Measurements from ENCODE around the gene MTX2.
"Not testable (repeated sequence)": the region's sequence is repeated elsewhere in the genome, so short reads cannot be mapped to it uniquely, and the experiment has no call there.

The MTX2 gene

DNA sequence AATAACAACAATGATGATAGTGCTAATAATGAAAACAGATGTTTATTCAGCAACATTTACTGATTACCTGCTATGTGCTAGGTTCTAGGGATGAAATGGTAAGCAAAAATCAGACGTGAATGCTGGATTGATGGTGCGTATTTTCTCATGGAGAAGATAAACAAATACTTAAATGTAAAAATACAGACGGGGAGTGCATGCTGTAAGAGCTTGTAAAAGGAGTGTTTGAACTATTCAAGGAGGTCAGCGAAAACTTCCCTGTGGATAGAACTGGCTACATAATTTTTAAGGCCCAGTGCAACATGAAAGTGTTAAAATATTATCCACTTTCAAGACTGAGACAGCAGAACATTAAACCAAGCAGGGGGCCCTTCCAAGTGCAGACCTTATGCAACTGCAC is 22.1 kb downstream of the MTX2 start:
- DNase-seq (ENCODE audit: low spot score): no peak

DNA sequence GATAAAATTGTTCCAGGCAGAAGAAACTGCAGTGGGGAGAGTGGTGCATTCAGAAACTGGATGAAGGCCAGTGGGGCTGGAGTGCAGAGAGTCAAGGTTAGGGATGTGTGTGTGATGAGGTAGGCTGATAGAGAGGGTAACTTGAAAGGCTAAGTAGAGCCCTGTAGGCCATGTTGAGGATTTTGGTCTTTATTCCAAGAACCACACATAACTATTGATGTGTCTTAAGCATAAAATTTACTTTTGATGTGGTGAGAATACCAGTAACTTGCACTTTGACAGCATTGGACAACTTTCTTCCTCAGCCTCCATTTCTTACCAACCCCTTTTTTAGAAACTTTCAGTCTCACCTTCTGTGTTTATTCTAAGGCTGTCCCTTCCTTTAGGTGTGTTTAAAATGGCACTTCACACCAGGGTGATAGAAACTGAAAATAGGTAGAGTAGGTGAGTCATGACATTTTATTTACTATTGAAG is 22.6 kb downstream of the MTX2 start:
- peak; percentile 7 for DNase-seq (ENCODE audit: low spot score)

DNA sequence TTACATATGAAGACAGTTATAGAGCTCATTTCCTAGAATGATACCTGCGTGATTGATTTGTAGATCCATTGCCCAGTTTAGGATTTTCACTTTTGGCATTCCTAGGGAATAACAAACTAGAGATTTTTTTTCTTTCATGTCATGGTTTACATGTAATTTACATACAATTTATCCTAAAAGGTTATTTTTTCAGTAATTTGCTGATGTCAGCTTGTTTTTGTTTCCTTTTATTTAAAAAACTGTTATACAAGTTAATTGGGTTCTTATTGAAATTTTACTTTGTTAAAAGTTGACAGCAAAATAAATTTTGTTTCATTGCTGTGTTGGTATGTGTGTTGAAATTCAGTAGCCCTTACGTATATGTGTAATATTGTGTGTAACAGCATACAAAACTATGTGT is 23.4 kb downstream of the MTX2 start:
- DNase-seq (ENCODE audit: low spot score): no peak

DNA sequence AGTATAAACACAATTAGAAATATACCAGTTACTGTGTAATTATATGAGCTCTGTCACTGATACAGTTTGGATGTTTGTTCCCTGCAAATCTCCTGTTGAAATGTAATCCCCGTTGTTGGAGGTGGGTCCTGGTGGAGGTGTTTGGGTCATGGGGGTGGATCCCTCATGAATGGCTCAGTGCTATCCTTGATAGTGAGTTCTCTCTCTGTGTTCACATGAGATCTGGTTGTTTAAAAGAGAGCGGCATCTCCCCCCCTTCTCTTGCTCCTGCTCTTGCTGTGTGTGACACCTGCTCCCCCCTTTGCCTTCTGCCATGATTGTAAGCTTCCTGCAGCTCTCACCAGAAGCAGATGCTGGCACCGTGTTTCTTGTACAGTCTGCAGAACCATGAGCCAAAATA is 24.1 kb downstream of the MTX2 start:
- DNase-seq (ENCODE audit: low spot score): no peak

DNA sequence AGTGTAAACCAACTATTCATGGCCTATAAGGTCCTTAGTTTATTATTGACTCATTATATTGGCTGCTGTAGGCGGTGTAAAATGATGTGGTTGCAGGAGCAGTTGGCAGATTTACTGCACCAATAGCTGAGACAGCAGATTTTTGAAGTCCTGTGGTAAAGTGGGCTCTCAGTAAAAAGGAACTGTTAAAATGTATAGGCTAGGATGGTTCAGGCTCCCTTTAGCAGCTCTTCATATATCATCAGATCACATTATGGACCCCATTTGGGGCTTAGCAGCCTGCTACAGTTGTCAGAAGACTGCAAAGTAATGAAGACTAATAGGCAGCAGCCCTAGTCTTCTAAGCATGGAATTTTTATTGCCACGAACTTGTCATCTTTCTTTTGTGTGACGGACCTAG is 27.8 kb downstream of the MTX2 start:
- DNase-seq (ENCODE audit: low spot score): peak; percentile 20

DNA sequence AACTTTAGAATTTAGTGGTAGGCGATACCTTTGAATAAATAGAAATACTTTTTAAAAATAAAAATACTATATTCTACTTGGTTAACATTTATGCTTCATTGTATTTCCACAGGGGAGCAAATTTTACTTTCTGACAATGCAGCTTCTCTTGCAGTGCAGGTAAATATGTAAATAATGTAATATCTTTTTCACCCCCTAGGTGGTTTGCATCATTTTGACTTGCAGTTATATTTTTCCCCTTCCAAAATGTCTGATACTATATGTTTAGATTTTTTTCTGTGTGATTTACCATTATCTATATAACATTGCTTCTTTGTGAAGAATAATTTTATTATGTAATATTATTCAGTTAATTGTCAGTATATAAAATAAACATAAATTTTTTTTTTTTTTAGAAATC is 28.5 kb downstream of the MTX2 start:
- DNase-seq (ENCODE audit: low spot score): no peak

DNA sequence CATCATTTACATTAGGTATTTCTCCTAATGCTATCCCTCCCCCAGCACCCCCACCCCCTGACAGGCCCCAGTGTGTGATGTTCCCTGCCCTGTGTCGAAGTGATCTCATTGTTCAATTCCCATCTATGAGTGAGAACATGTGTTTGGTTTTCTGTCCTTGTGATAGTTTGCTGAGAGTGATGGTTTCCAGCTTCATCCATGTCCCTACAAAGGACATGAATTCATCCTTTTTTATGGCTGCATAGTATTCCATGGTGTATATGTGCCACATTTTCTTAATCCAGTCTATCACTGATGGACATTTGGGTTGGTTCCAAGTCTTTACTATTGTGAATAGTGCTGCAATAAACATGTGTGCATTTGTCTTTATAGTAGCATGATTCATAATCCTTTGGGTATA is 36.8 kb downstream of the MTX2 start:
- not testable (repeated sequence) for DNase-seq (ENCODE audit: low spot score)

DNA sequence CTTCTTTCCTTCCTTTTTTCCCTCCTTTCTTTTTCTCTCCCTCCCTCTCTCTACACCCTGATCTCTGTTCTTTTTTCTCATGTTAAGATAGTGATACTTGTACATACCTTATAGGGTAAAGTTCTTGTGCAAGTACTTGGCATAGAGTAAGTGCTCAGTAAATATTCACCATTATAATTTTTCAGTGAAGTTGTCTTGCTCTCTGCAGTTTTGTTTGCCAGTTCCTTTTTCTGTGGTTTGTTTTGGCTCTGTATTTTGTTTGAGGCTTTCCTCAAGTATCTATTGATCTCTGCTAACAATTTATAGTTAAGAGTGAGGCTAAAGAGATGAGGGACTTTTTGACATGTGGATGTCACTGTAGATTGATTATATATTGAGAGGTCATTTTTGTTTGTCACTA is 48.0 kb downstream of the MTX2 start:
- no peak for DNase-seq (ENCODE audit: low spot score)

DNA sequence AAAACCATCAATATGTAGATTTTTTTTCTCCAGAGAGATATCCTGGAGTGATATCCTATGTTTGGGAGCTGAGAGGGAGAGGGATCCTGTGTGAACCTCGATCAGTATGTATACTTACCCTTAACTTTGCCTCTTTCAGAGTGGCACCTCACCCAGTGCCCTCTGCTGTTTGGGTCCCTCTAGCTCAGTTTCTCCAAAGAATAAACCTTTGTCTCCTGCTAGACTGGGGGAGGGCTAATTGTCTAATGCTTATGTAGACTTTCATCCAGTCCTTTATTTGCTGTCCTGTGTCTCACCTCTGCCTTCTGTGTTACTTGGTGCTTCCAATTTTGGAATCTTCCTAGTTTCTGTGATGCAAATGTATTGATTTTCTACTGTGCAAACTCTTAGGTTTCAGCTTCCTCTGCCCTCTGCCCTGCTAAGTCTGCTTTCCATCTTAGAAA is 48.4 kb downstream of the MTX2 start:
- DNase-seq (ENCODE audit: low spot score): no peak

DNA sequence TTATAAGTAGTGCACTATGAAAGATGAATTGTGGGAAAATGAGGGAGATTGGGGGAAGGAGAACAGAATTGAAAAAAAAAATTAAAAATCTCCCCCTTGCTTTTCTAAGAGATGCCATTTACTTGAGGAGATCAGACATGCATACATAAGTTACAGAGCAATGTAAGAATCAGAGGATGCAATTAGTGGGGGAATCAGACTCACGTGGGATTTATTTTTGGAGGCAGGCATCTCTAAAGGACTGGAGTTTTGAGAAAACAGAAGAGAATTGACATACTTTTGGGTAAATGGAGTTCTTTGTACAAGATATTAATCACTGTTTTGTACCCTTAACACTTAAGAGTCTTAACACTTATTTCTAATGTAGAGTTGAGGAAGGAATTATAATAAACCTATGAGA is 52.7 kb downstream of the MTX2 start:
- DNase-seq (ENCODE audit: low spot score): no peak

DNA sequence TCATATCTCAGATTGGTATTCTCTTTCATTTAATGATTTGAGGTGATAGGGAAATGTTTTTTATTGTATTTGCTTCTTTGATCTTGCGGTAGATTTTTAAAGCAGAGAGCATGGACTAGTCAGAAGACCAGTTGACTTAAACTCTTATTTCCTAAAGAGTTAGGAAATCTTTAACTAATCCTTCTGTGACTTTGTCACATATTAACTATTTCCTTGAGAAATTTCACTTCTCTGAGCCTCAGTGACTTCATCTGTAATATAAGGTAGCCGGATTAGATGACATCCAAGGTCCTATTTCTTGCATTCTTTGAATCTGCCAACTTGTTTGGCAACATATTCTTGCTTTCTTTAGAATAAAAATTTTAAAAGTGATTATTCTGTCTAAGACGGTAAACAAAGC is 55.6 kb downstream of the MTX2 start:
- DNase-seq (ENCODE audit: low spot score): no peak

DNA sequence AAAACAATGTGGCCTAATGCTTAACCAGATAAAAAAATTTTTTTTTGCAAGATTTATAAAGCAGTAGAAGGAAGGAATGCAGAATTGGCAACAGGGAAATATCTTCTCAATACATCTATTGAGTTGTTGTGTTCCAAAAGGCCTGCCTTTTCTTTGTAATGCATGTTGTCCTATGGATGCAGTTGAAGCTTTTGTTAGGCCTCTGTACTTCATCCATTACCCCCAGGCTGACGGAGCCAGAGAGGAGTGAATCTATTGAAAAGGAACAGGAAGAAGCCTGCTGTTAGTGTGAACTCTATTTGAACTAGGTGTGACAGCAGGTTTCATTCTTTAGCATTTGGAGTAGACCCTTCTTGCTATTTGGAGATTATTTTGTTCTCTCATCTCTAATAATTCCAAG is 56.5 kb downstream of the MTX2 start:
- DNase-seq (ENCODE audit: low spot score): no peak

DNA sequence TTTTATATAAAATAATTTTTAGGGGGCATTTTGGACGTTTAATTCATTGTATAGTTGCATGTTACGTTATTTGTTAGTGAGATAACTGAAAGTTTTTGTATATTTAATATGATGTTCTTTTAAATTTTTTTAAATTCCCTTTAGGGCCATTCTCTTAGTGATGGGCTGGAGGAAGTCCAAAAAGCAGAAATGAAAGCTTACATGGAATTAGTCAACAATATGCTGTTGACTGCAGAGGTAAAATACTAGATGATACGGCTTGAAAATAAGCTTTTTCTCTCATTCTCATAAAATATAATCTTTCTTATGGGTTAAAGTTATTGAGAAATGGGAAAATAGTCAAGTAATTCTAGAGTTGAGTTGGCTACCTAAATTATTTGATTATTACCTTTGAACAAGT is 58.9 kb downstream of the MTX2 start:
- DNase-seq (ENCODE audit: low spot score): no peak

DNA sequence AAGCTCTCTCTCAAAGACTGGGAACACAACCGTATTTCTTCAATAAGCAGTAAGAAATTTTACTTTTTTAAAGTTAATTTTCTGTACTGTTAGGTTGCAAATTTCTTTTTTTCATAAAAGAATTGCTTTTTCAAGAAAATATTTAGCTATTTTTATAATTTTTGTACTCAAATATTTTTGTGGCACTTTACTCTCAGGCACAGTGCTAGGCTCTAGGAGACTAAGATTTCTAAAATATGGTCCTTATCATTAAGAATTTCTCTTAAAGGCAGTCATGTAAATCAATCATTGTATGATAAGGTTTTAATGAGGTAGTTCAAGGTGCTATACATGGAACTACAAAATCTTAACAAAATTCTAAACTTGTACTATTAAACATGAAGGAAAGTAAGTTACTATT is 61.4 kb downstream of the MTX2 start:
- DNase-seq (ENCODE audit: low spot score): no peak

DNA sequence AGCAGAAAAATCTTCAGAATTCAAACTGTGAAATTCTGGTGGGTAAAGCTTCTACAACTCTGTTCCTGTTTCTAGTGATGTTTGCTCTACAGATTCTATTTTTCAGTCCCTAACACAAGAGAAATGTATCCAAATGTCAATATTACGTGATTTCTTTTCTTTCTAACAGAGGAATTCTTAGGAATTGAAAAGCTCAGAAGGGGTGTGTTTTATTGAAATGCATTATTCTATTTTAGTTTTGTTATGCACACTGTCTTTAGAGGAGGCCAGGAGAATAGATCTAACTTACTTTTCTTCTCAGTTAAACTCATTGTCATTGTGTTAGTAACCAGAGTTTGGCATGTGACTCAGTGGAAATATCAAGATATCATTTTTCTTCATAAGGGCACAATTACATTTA is 62.4 kb downstream of the MTX2 start:
- DNase-seq (ENCODE audit: low spot score): no peak

DNA sequence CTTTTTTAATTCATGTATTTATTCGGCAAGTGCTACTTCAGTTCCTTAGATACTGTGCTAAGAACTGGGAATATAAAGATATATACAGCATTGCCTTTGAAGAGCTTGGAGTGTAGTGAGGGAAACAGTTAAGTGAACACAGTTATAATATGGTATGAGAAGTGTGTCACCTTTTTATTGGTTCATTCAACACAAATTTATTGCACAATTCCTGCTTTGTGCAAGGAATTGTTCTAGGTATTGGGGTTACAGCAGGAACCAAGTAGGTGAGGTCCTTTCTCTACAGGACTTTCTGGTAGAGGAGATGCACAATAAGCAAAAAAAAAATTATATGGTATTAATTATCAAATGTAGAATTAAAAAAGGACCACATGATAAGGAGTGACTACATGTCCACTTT is 65.5 kb downstream of the MTX2 start:
- no peak for DNase-seq (ENCODE audit: low spot score)

DNA sequence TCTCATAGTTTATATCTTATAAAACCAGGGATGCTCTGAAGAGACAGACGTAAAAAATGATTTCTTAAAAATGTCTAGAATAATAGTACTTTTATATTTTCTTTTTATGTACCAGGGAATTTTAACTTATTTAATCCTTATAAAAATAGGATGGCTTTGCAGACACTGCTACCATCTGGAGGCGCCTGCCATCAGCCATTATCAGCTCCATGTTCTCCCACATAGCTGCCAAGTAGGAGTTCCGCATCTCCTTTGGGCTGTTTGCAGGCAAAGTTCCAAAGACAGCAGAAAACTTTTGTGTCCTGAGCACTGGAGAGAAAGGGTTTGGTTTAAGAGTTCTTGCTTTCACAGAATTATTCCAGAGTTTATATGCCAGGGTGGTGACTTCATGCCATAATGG is 69.2 kb downstream of the MTX2 start:
- DNase-seq (ENCODE audit: low spot score): no peak

DNA sequence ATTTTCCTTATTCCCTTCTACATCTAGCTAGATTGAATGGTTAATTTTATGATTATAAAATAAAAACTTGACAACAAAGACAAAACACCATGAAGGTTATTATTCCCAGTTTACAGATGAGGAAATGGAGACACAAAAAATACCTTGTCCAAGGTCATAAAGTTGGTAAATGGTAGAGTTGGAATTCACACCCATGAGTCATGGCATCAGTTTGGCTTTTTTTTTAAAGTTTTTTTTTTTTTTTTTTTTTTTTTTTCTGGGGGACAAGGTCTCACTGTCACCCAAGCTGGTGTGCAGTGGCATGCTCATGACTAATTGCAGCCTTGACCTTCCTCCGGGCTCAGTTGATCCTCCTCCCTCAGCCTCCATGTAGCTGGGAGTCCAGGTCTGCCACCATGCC is 70.0 kb downstream of the MTX2 start:
- no peak for DNase-seq (ENCODE audit: low spot score)

DNA sequence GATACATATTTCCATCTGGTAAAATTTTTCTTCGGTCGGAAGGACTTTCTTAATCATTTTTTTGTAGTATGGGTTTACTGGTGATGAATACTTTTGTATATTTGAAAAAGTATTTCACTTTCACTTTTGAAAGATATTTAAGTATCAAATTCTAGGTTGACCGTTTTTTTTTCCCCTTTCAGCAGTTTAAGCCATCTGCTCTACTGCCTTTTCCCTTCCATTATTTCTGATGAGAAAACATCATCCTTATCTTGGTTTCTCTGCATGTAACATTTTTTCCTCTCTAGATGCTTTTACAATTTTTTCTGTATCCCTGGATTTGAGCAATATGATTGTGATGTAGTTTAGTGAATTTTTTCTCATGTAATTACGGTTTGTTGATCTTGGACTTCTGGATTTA is 87.0 kb downstream of the MTX2 start:
- DNase-seq (ENCODE audit: low spot score): no peak

DNA sequence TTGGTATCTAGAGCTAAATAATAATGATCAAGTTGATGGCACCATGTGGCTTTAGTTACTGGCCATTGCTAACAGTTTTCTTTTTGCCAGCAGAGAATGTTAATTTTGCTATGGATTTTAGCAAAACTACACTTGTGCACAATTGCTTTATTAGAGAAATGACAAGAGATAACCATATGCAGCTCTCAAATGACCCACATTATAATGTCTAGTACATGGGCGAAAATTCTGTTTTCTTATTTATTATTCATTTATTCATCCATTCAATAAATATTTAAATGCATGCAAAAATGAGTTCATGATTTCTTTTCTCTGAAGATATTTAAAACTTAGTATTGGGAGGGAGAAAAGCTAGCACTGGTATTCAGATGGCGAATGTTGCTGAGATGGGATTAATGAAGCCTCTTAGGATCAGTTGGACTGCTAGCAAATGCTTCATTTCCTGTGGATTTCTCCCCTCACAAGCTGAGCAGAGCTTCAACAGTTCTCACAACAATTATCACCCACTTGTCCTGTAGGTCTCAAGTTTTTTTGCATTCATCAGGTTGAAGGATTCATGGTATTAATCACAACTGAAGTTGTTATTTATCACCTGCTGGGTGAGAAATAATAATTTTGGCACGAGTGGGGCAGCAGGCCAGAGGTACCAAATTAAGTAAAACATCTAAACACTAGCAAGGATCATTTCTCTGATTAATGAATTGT is 95.2 kb downstream of the MTX2 start:
- DNase-seq (ENCODE audit: low spot score): no peak

DNA sequence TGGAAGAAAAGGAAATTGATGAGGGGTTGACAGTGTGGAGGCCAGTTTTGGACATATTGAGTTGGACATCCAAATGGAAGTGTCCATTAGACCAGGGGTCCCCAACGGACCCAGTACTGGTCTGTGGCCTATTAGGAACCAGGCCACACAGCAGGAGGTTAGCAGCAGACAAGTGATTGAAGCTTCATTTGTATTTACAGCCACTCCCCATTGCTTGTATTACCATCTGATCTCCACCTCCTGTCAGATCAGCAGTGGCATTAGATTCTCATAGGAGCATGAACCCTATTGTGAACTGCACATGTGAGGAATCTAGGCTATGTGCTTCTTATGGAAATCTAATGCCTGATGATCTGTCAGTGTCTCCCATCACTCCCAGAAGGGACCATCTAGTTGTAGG is 99.1 kb downstream of the MTX2 start:
- DNase-seq (ENCODE audit: low spot score): no peak

DNA sequence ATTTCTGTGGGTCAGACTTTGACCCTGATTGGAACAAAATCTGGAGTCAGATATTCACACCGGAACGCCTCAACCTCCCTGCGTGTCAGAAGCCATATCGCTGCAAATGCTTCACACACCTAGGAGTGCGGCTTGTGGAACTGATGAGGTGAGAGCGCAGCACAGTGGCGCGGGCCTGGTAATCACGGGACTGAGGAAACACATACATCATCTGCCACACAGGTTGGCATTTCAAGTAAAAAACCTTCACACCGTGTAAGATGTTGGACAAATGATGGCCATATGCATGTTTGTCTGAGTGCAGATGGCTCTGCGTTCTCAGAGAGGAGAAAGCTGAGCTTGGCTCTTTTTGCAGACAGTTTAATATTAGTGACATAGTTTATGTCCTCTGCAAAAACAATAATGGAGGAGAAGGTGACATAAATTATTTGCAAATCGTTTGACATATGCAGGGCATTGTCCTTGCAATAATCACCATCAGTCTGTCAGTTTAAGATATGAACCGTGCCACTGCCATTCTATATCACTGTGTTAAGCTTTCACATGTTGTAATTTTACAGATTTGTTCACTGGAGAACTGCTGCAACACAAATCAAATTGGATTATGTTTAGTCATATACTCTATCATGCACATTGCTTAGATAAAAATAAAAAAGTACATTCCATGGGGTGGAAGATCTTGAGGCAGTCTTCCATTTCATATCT is 101.4 kb downstream of the MTX2 start:
- no peak for DNase-seq (ENCODE audit: low spot score)

DNA sequence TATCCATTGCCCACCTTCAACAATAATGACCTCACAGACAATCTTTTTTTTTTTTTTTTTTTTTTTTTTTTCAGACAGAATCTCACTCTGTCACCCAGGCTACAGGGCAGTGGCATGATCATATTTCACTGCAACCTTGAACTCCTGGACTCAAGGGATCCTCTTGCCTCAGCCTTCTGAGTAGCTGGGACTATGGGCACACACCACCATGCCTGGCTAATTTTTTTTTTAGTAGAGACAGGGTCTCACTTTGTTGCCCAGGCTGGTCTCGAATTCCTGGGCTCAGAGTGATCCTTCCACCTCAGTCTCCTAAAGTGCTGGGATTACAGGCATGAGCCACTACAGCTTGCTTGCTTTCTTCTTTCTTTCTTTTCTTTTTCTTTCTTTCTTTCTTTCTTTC is 103.9 kb downstream of the MTX2 start:
- not testable (repeated sequence) for DNase-seq (ENCODE audit: low spot score)

DNA sequence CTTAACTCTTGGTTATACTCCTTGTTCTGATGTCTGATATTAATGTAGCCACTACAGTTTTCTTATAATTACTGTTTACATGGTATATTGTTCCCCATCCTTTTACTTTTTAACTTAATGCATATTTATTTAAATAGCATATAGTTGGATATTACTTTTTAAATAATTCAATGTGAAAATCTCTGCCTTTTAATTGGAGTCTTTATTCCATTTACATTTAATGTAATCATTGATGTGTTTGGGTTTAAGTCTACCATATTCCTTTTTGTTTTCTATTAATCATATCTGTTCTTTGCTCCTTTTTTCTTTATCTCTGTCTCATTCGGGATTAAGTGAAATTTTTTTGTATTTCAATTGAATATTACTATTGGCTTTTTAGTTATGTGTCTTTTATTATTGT is 109.1 kb downstream of the MTX2 start:
- no peak for DNase-seq (ENCODE audit: low spot score)
